ENCODE data around the gene VTCN1. TPM values are rescaled to one million over a fixed set of nuclear protein-coding genes. Genes with fewer than 3 reads are reported as not detected.

VTCN1 gene
- total RNA-seq, 2 experiments from 2014 or later = not detected

DNA sequence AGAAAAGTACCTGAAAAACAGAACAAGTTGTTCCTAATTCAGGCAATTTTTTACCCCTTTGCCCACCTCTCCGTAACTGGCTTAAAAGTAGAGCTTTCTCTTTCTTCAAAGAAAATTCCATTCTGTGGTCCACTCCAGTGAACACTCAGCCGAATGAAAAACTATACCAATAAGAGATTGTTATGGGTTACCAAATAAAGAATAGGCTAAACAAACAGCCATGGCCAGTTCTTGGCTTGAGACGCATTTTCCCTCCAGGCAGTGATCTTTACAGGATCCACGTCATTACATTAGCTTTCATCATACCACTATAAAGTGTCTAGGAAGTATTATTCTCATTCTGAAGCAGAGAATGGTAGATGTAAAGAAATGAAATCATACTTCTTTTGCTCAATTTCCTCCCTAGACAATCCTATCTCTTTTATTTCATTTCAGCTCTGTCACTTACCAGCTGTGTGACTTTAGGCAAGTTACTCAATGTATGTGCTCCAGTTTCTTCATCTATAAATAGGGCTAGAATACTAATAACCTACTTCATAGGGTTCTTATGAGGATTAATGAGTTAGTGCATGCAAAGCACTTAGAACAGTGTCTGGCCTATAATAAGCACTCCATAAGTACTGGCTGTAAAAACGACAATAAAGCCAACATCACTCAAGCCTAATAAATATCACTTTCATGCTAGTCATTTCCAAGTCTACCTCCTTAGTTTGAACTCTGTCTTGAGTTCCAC is 62.7 kb downstream of the VTCN1 start:
- Histone ChIP-seq H3K79me2 (ENCODE audit: insufficient read depth, low read depth, low read length) (no peaks in the 10 kb centered on the region), H3K4me3 (ENCODE audit: low read depth, low read length, poor library complexity, severe bottlenecking) (no peak overlapping the region), H3K9me3 (ENCODE audit: low read length) (peaks cover 4% of the 10 kb centered on the region; the same call in 1 of the 2 replicates), H3K27ac (ENCODE audit: low read depth, low read length, poor library complexity, severe bottlenecking) (no peak overlapping the region), H3K36me3 (ENCODE audit: insufficient read depth, low read length) (no peaks in the 10 kb centered on the region), H3K4me2 (ENCODE audit: low read length) (no peak overlapping the region), H4K20me1 (ENCODE audit: insufficient read depth, low read length) (no peaks in the 10 kb centered on the region), H3K4me1 (ENCODE audit: insufficient read depth, low read length, poor library complexity, severe bottlenecking) (no peaks in the 10 kb centered on the region), H3K9me2 (ENCODE audit: insufficient read depth, low read length) (no peaks in the 10 kb centered on the region), H2AFZ (ENCODE audit: low read length) (no peak overlapping the region)
- ChIA-PET CTCF (ENCODE audit: unreplicated experiment) (interaction anchor here (0.5 kb wide), 1 partner anchor 1694 kb away, joined by 3 read pairs; no protein-coding TSS in a partner anchor), POLR2A (no interaction called here)
- BruUV-seq (replicated peaks) = no TSS peak
- DNase-seq (ENCODE audit: low spot score) = no peak
- intact Hi-C loops (cut with micrococcal nuclease; ENCODE audit: unreplicated experiment) = no loop called here
- no peak for TF ChIP-seq EZH2phosphoT487 (IDR thresholded peaks at IDR 0.05; ENCODE audit: borderline replicate concordance, low read depth, low read length)
- TF ChIP-seq, protein P1, sequence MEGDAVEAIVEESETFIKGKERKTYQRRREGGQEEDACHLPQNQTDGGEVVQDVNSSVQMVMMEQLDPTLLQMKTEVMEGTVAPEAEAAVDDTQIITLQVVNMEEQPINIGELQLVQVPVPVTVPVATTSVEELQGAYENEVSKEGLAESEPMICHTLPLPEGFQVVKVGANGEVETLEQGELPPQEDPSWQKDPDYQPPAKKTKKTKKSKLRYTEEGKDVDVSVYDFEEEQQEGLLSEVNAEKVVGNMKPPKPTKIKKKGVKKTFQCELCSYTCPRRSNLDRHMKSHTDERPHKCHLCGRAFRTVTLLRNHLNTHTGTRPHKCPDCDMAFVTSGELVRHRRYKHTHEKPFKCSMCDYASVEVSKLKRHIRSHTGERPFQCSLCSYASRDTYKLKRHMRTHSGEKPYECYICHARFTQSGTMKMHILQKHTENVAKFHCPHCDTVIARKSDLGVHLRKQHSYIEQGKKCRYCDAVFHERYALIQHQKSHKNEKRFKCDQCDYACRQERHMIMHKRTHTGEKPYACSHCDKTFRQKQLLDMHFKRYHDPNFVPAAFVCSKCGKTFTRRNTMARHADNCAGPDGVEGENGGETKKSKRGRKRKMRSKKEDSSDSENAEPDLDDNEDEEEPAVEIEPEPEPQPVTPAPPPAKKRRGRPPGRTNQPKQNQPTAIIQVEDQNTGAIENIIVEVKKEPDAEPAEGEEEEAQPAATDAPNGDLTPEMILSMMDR (conservative IDR thresholded peaks at IDR 0.05; ENCODE audit: low read length) = no peak

DNA sequence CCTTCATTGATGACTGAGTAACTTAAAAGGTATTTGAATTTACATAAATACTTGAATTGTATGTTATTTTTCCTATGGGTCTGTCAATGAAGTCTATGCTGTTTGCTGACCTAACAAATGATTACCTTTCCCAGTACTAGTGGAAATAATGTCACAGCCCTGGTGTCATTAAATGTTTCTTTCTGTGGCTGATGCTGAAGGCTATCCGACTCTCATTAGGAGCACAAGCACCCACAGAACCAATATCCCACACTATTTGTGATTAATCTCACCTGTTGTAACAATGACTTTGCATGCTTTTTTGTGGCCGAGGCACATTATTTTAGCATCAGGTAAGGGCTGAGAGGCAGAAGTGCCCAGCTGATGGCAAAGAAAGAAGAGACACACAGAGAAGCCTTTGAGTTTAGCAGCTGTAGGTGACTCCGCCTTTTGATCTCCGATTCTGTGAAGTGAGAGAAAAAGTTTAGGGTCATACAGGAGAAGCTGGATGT is 63.3 kb downstream of the VTCN1 start:
- CTCF ChIA-PET (ENCODE audit: unreplicated experiment) = no interaction called here
- POLR2A ChIA-PET = interaction anchor here (0.7 kb wide), 1 partner anchor 1110 kb away, joined by 3 read pairs; no protein-coding TSS in a partner anchor
- intact Hi-C loops (cut with micrococcal nuclease; ENCODE audit: unreplicated experiment) = no loop called here

More for the DNA sequence above, 63.3 kb downstream of the VTCN1 start:
- H3K79me2 ChIP-seq (ENCODE audit: insufficient read depth, low read depth, low read length) = no peaks in the 10 kb centered on the region
- no peaks in the 10 kb centered on the region for H3K4me1 ChIP-seq (ENCODE audit: insufficient read depth, low read length, poor library complexity, severe bottlenecking)
- H3K4me3 ChIP-seq (ENCODE audit: low read depth, low read length, poor library complexity, severe bottlenecking) = no peak overlapping the region
- H3K9me3 ChIP-seq (ENCODE audit: low read length) = peaks cover 4% of the 10 kb centered on the region; the same call in 1 of the 2 replicates
- no peaks in the 10 kb centered on the region for H3K9me2 ChIP-seq (ENCODE audit: insufficient read depth, low read length)
- no peak overlapping the region for H2AFZ ChIP-seq (ENCODE audit: low read length)
- no peak overlapping the region for H3K27ac ChIP-seq (ENCODE audit: low read depth, low read length, poor library complexity, severe bottlenecking)
- DNase-seq (ENCODE audit: low spot score) = no peak
- no TSS peak for BruUV-seq (replicated peaks)
- no peak overlapping the region for H3K4me2 ChIP-seq (ENCODE audit: low read length)
- no peaks in the 10 kb centered on the region for H4K20me1 ChIP-seq (ENCODE audit: insufficient read depth, low read length)
- H3K36me3 ChIP-seq (ENCODE audit: insufficient read depth, low read length) = no peaks in the 10 kb centered on the region
- TF ChIP-seq EZH2phosphoT487 (IDR thresholded peaks at IDR 0.05; ENCODE audit: borderline replicate concordance, low read depth, low read length) = no peak
- TF ChIP-seq, protein P1 (conservative IDR thresholded peaks at IDR 0.05; ENCODE audit: low read length) = no peak
